ENCODE results near the gene VWF.

GRCh38 chr12:5912011-5912410 is 212.5 kb downstream of the VWF start:
- TF ChIP-seq CTCF (conservative IDR thresholded peaks at IDR 0.05) (no peak), EZH2 (IDR thresholded peaks at IDR 0.05; ENCODE audit: low read depth) (no peak)

All from PC-9 (cell line).